A673 (cell line): ENCODE results near the gene RBPMS2. TPM values are rescaled to one million over a fixed set of nuclear protein-coding genes. Genes with fewer than 3 reads are reported as not detected.

Source experiments
- BruUV-seq: library from RNA; stranded (reverse); fragments of 400-500 nt; replicated peaks from 2 replicates; lab custom pipeline; 2021; lab: Mats Ljungman, UMichigan
- CTCF ChIA-PET: fragments of 300-600 bp; sonication (Branson Sonifier 250); formaldehyde crosslinking; loops from one replicate; lab custom pipeline; 2022; ENCODE audit warnings: antibody characterized with exemption; lab: Charles Lee
- POLR2A ChIA-PET: fragments of 300-600 bp; sonication (Branson Sonifier 250); formaldehyde crosslinking; loops from one replicate; lab custom pipeline; 2022; ENCODE audit warnings: antibody characterized with exemption; ENCODE audit not compliant: low non-redundant PET; lab: Charles Lee
- DNase-seq: peaks from one replicate; pipeline ENCODE4 v3.0.0-alpha.2; 2015; ENCODE audit warnings: low spot score
- H3K27ac ChIP-seq: fragments of 200-600 bp; sonication (generic); 2 replicates; pipeline ENCODE4 v1.5.1; 2016; ENCODE audit warnings: mixed run types, low read depth, mild to moderate bottlenecking, mixed read lengths, antibody characterized with exemption, low read length; ENCODE audit not compliant: poor library complexity, severe bottlenecking
- H3K27me3 ChIP-seq: fragments of 200-600 bp; sonication (generic); replicated peaks from 2 replicates; pipeline ENCODE4 v1.6.1; 2017; ENCODE audit warnings: mixed run types, low read depth, mild to moderate bottlenecking, mixed read lengths, antibody characterized with exemption, low read length; ENCODE audit not compliant: insufficient read depth, poor library complexity
- H3K36me3 ChIP-seq: fragments of 200-600 bp; sonication (generic); 2 replicates; pipeline ENCODE4 v1.6.1; 2016; ENCODE audit warnings: mixed run types, mild to moderate bottlenecking, mixed read lengths, antibody characterized with exemption, low read length; ENCODE audit not compliant: insufficient read depth, poor library complexity, severe bottlenecking
- H3K4me1 ChIP-seq: fragments of 200-600 bp; sonication (generic); 2 replicates; pipeline ENCODE4 v1.6.1; 2017; ENCODE audit warnings: mixed run types, mild to moderate bottlenecking, mixed read lengths, antibody characterized with exemption, low read length; ENCODE audit not compliant: insufficient read depth, poor library complexity, severe bottlenecking
- H3K4me3 ChIP-seq: fragments of 200-600 bp; sonication (generic); 2 replicates; pipeline ENCODE4 v1.5.1; 2016; ENCODE audit warnings: low read depth, mixed run types, mild to moderate bottlenecking, mixed read lengths, low read length; ENCODE audit not compliant: poor library complexity, severe bottlenecking
- H3K9me3 ChIP-seq: fragments of 200-600 bp; sonication (generic); 2 replicates; pipeline ENCODE4 v1.6.1; 2016; ENCODE audit warnings: mixed run types, low read depth, mild to moderate bottlenecking, mixed read lengths, antibody characterized with exemption, low read length; ENCODE audit not compliant: poor library complexity, severe bottlenecking
- EZH2 ChIP-seq: fragments of 200-600 bp; sonication (generic); IDR thresholded peaks from 2 replicates; pipeline ENCODE4 v1.6.1; 2017; ENCODE audit warnings: borderline replicate concordance, low read depth, mild to moderate bottlenecking, mixed read lengths, antibody characterized with exemption, low read length; ENCODE audit not compliant: poor library complexity, severe bottlenecking
- intact Hi-C: fragments of 100-400 bp; cut with micrococcal nuclease; formaldehyde crosslinking; loops from one replicate; pipeline ENCODE4 v1.10.0; 2022; ENCODE audit not compliant: unreplicated experiment
- total RNA-seq: library from RNA; stranded (reverse); gene quantifications from 2 replicates; pipeline ENCODE4 v1.2.3, GENCODE V29; 2021
- TF ChIP-seq, protein P1 (sequence below): fragments of 300-800, 200-600 bp; sonication (generic); conservative IDR thresholded peaks from 2 replicates; pipeline ENCODE4 v1.5.1; 2017; ENCODE audit warnings: low read depth, mild to moderate bottlenecking, antibody characterized with exemption, low read length, moderate library complexity, mixed read lengths

The RBPMS2 gene
- total RNA-seq, 1 experiment from 2014 or later, result 2.9 TPM

DNA sequence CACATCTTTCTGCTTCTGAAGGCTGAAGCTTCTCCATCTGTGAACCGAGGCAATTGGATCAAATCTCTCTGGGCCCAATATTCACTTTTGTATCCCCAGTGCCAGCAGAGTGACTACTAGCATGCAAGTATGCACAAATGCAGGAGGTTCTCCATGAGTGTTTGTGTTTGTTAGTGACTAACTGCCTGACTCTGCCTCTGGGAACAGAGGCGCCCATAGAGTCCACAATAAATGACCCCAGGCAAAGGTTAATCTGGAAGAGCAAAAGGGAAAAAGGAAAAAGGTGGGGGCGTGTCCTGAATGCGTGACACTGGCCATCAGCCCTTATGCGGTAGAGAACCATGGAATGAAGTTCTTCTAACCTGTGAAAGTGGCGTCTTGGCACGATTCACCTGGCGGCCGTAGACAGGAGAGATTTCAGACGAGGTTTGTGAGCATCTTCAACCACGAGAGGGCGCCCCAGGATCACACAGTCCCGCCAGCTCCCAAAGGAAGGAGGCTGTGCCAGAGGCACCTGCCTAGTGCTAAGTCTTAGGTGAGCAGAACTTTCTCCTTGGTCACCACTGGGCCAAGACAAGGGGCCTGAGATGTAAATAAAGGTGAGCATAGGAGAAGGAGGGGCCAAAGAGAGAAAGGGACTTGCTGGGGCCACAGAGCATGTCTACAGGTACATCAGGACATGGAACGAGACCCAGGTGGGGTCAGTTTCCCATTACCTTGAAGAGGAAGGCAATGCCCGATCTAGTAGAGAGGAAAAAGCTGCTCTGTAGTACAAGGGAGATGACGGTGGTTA lies 44.2 kb downstream of the RBPMS2 start:
- Histone ChIP-seq H3K4me1 (no peaks in the 10 kb centered on the region), H3K27me3 (no peaks in the 10 kb centered on the region), H3K27ac (no peak overlapping the region), H3K4me3 (no peak overlapping the region), H3K36me3 (no peaks in the 10 kb centered on the region), H3K9me3 (no peaks in the 10 kb centered on the region)
- peak; percentile 77 for DNase-seq
- no TSS peak for BruUV-seq
- ChIA-PET CTCF (interaction anchor here (0.5 to 1.5 kb wide), 6 partner anchors 34 to 321 kb away, joined by 3 to 8 read pairs (median 4); no protein-coding TSS in a partner anchor), POLR2A (no interaction called here)
- no peak for TF ChIP-seq EZH2
- TF ChIP-seq, protein P1, sequence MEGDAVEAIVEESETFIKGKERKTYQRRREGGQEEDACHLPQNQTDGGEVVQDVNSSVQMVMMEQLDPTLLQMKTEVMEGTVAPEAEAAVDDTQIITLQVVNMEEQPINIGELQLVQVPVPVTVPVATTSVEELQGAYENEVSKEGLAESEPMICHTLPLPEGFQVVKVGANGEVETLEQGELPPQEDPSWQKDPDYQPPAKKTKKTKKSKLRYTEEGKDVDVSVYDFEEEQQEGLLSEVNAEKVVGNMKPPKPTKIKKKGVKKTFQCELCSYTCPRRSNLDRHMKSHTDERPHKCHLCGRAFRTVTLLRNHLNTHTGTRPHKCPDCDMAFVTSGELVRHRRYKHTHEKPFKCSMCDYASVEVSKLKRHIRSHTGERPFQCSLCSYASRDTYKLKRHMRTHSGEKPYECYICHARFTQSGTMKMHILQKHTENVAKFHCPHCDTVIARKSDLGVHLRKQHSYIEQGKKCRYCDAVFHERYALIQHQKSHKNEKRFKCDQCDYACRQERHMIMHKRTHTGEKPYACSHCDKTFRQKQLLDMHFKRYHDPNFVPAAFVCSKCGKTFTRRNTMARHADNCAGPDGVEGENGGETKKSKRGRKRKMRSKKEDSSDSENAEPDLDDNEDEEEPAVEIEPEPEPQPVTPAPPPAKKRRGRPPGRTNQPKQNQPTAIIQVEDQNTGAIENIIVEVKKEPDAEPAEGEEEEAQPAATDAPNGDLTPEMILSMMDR, result peak; percentile 92
- intact Hi-C loops, result loop anchor here (1.0 to 10.0 kb wide), 3 partner anchors 79 to 294 kb away; partner anchors contain the start of gene MTFMT

- Histone ChIP-seq H3K27me3 (no peaks in the 10 kb centered on the region), H3K36me3 (no peaks in the 10 kb centered on the region), H3K4me3 (no peak overlapping the region), H3K9me3 (no peaks in the 10 kb centered on the region), H3K27ac (no peak overlapping the region), H3K4me1 (no peaks in the 10 kb centered on the region)
- CTCF ChIA-PET, result interaction anchor here (0.5 to 1.5 kb wide), 4 partner anchors 80 to 1653 kb away, joined by 3 to 8 read pairs (median 4); no protein-coding TSS in a partner anchor
- intact Hi-C loops, result loop anchor here (5.0 to 10.0 kb wide), 2 partner anchors 177 to 295 kb away; partner anchors contain the start of gene MTFMT
- DNase-seq, result no peak
- BruUV-seq, result no TSS peak
- TF ChIP-seq EZH2, result no peak
- TF ChIP-seq, protein P1, result no peak
- POLR2A ChIA-PET, result no interaction called here
Observed at GRCh38 chr15:64730151-64730550, 45.2 kb downstream of the RBPMS2 start.

DNA sequence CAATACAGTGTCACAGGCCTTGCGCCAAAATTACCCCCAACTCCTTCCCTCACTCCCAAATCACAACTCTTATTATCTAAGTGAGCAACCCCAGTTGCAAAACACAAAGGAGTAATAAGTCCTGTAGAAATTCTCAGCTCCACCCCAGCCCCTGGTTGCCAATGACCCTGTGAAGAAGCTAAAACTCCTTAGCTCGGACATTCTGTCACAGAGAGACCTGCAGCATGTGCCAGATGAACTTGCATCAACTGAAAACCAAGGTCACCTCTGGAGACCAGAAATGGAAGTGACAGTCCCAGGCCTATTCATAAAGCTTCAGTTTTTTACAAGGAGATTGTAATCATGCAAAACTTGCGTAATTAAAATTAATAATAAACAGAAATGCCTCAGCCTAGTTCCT lies 55.2 kb downstream of the RBPMS2 start:
- no TSS peak for BruUV-seq
- no peak overlapping the region for H3K4me3 ChIP-seq
- no peak for TF ChIP-seq EZH2
- TF ChIP-seq, protein P1, result no peak
- ChIA-PET POLR2A (no interaction called here), CTCF (interaction anchor here (0.6 kb wide), 1 partner anchor 8 kb away, joined by 3 read pairs; no protein-coding TSS in a partner anchor)
- H3K27ac ChIP-seq, result no peak overlapping the region
- intact Hi-C loops, result no loop called here
- no peaks in the 10 kb centered on the region for H3K9me3 ChIP-seq
- no peaks in the 10 kb centered on the region for H3K27me3 ChIP-seq
- H3K36me3 ChIP-seq, result no peaks in the 10 kb centered on the region
- no peaks in the 10 kb centered on the region for H3K4me1 ChIP-seq
- no peak for DNase-seq
